ENCODE data around the gene COL20A1. TPM values are rescaled to one million over a fixed set of nuclear protein-coding genes. Genes with fewer than 3 reads are reported as not detected.

The COL20A1 gene
- total RNA-seq, 2 donors from 2014 or later: 0.50 to 0.58 TPM

- Mint-ChIP-seq H3K27me3 (ENCODE audit: low read depth) (peaks cover 58% of the 10 kb centered on the region), H3K4me1 (ENCODE audit: low read depth) (peaks cover 6% of the 10 kb centered on the region), H3K36me3 (ENCODE audit: insufficient read depth in 2 of 2) (no peaks in the 10 kb centered on the region), H3K27ac (no peak overlapping the region), H3K9me3 (no peaks in the 10 kb centered on the region), H3K4me3 (peak overlapping the region; percentile 38 to 54)
- no peak for DNase-seq
- no peak for ATAC-seq (replicated peaks in 1 of 2)
Observed at GRCh38 chr20:63254606-63255384, 38.2 kb upstream of the COL20A1 start.

- Mint-ChIP-seq H3K9me3 (no peaks in the 10 kb centered on the region), H3K27me3 (ENCODE audit: low read depth) (peaks cover 50% of the 10 kb centered on the region), H3K4me1 (ENCODE audit: low read depth) (peaks cover 6% of the 10 kb centered on the region), H3K27ac (no peak overlapping the region), H3K36me3 (ENCODE audit: insufficient read depth in 2 of 2) (no peaks in the 10 kb centered on the region), H3K4me3 (no peak overlapping the region)
- DNase-seq: no peak
- ATAC-seq (replicated peaks in 1 of 2): no peak
Observed at GRCh38 chr20:63255931-63256704, 36.9 kb upstream of the COL20A1 start.

- no peak overlapping the region for H3K27ac Mint-ChIP-seq
- ATAC-seq (replicated peaks in 1 of 2): no peak
- no peaks in the 10 kb centered on the region for H3K36me3 Mint-ChIP-seq (ENCODE audit: insufficient read depth in 2 of 2)
- H3K4me3 Mint-ChIP-seq: no peak overlapping the region
- H3K9me3 Mint-ChIP-seq: no peaks in the 10 kb centered on the region
- H3K27me3 Mint-ChIP-seq (ENCODE audit: low read depth): peaks cover 46% of the 10 kb centered on the region
- no peak for DNase-seq
- peaks cover 6% of the 10 kb centered on the region for H3K4me1 Mint-ChIP-seq (ENCODE audit: low read depth)
Observed at GRCh38 chr20:63256954-63257353, 36.0 kb upstream of the COL20A1 start.

- Mint-ChIP-seq H3K27ac (no peak overlapping the region), H3K4me1 (ENCODE audit: low read depth) (peaks cover 6% of the 10 kb centered on the region), H3K36me3 (ENCODE audit: insufficient read depth in 2 of 2) (no peaks in the 10 kb centered on the region), H3K4me3 (no peak overlapping the region), H3K9me3 (no peaks in the 10 kb centered on the region), H3K27me3 (ENCODE audit: low read depth) (peaks cover 48% of the 10 kb centered on the region)
- no peak for DNase-seq
- no peak for ATAC-seq (replicated peaks in 1 of 2)
Observed at GRCh38 chr20:63257629-63258028, 35.4 kb upstream of the COL20A1 start.

DNA sequence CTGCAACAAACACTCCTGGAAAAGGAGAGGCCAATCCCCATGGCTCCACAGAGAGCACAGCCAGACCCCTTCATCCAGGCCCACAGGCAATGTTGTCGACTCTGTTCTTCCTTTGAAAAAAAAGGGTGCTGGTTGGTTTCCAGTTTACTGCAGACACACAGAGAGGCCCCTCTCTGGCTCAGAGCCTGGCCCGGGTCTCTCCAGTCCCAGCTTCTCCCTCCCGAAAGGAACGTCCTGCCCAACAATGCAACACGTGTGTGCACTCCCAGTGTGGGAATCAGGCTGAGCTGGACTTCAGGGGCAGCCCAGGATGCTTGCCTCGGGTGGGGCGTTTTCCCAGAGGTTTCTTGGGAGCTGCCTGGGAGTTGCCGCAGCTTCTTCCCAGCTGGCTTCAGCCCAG is 34.2 kb upstream of the COL20A1 start:
- Mint-ChIP-seq H3K4me1 (ENCODE audit: low read depth) (no peaks in the 10 kb centered on the region), H3K4me3 (no peak overlapping the region), H3K36me3 (ENCODE audit: insufficient read depth in 2 of 2) (no peaks in the 10 kb centered on the region), H3K27ac (no peak overlapping the region), H3K27me3 (ENCODE audit: low read depth) (peaks cover 48% of the 10 kb centered on the region), H3K9me3 (no peaks in the 10 kb centered on the region)
- no peak for DNase-seq
- no peak for ATAC-seq (replicated peaks in 1 of 2)

- peaks cover 5% of the 10 kb centered on the region for H3K4me1 Mint-ChIP-seq (ENCODE audit: low read depth)
- DNase-seq: no peak
- no peak overlapping the region for H3K4me3 Mint-ChIP-seq
- H3K27ac Mint-ChIP-seq: no peak overlapping the region
- H3K27me3 Mint-ChIP-seq (ENCODE audit: low read depth): peaks cover 50% of the 10 kb centered on the region
- no peaks in the 10 kb centered on the region for H3K36me3 Mint-ChIP-seq (ENCODE audit: insufficient read depth in 2 of 2)
- no peaks in the 10 kb centered on the region for H3K9me3 Mint-ChIP-seq
- no peak for ATAC-seq (replicated peaks in 1 of 2)
Observed at GRCh38 chr20:63259734-63260460, 33.1 kb upstream of the COL20A1 start.

- H3K9me3 Mint-ChIP-seq: no peaks in the 10 kb centered on the region
- ATAC-seq (replicated peaks in 1 of 2) (no peak), DNase-seq (no peak)
- peaks cover 43% of the 10 kb centered on the region for H3K27me3 Mint-ChIP-seq (ENCODE audit: low read depth)
- no peaks in the 10 kb centered on the region for H3K36me3 Mint-ChIP-seq (ENCODE audit: insufficient read depth in 2 of 2)
- H3K27ac Mint-ChIP-seq: no peak overlapping the region
- peaks cover 5% of the 10 kb centered on the region for H3K4me1 Mint-ChIP-seq (ENCODE audit: low read depth)
- H3K4me3 Mint-ChIP-seq: no peak overlapping the region
Observed at GRCh38 chr20:63260521-63260920, 32.5 kb upstream of the COL20A1 start.

DNA sequence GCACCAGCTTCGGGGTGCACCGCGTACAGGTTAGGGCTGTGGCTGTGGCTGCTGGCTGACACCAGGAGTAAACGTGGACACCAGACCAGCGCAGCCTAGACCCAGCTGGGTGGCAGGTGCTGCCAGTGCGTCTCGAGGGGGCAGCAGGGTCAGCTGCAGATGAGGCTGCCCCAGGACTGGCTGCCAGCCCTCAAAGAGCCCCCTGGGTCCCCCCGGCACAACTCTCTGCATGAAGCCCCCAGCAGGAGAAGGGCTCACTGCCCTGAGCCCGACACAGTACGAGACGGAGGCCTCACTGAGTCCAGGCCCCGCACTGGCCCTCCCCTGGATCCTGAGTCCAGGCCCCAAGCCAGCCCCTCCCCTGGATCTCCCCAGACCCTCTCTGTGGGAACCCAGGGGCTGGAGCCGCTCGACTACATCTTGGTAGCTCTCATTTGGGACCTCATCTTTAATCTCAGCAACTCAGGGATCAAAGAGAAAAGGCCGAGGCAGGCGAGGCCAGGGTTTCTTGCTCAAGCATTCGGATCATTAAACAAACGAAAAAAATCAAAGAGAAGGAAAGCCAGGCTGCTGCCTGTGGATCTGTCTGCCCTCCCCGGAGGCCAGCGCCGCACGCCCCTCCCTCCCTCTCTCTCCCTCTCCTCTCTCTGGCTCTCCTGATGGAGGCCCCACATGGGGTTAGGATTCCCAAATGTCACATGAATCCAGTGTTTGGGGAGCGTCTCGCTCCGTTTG is 31.8 kb upstream of the COL20A1 start:
- Mint-ChIP-seq H3K36me3 (ENCODE audit: insufficient read depth in 2 of 2) (no peaks in the 10 kb centered on the region), H3K27ac (no peak overlapping the region), H3K4me1 (ENCODE audit: low read depth) (peaks cover 5% of the 10 kb centered on the region), H3K4me3 (no peak overlapping the region), H3K9me3 (no peaks in the 10 kb centered on the region), H3K27me3 (ENCODE audit: low read depth) (peaks cover 36% of the 10 kb centered on the region)
- ATAC-seq (replicated peaks in 1 of 2) (no peak), DNase-seq (no peak)

- no peak for ATAC-seq (replicated peaks in 1 of 2)
- peaks cover 29% of the 10 kb centered on the region for H3K27me3 Mint-ChIP-seq (ENCODE audit: low read depth)
- no peak for DNase-seq
- peaks cover 5% of the 10 kb centered on the region for H3K4me1 Mint-ChIP-seq (ENCODE audit: low read depth)
- no peak overlapping the region for H3K27ac Mint-ChIP-seq
- H3K36me3 Mint-ChIP-seq (ENCODE audit: insufficient read depth in 2 of 2): no peaks in the 10 kb centered on the region
- H3K9me3 Mint-ChIP-seq: no peaks in the 10 kb centered on the region
- peak overlapping the region in 1 of 2 donors; percentile 50 for H3K4me3 Mint-ChIP-seq
Observed at GRCh38 chr20:63261795-63262528, 31.0 kb upstream of the COL20A1 start.

GRCh38 chr20:63262836-63263235 is 30.1 kb upstream of the COL20A1 start:
- peaks cover 20% of the 10 kb centered on the region for H3K27me3 Mint-ChIP-seq (ENCODE audit: low read depth)
- H3K4me1 Mint-ChIP-seq (ENCODE audit: low read depth): peaks cover 5% of the 10 kb centered on the region

GRCh38 chr20:63264000-63264399 is 29.0 kb upstream of the COL20A1 start:
- Mint-ChIP-seq H3K27me3 (ENCODE audit: low read depth) (peaks cover 19% of the 10 kb centered on the region), H3K4me3 (no peak overlapping the region), H3K36me3 (ENCODE audit: insufficient read depth in 2 of 2) (no peaks in the 10 kb centered on the region), H3K4me1 (ENCODE audit: low read depth) (peaks cover 5% of the 10 kb centered on the region), H3K9me3 (no peaks in the 10 kb centered on the region), H3K27ac (no peak overlapping the region)
- no peak for DNase-seq
- no peak for ATAC-seq (replicated peaks in 1 of 2)

More at GRCh38 chr20:63262836-63263235, 30.1 kb upstream of the COL20A1 start:
- Mint-ChIP-seq H3K27ac (no peak overlapping the region), H3K4me3 (no peak overlapping the region), H3K36me3 (ENCODE audit: insufficient read depth in 2 of 2) (no peaks in the 10 kb centered on the region), H3K9me3 (no peaks in the 10 kb centered on the region)
- DNase-seq: no peak
- no peak for ATAC-seq (replicated peaks in 1 of 2)

GRCh38 chr20:63264519-63264918 is 28.5 kb upstream of the COL20A1 start:
- Mint-ChIP-seq H3K27ac (no peak overlapping the region), H3K4me1 (ENCODE audit: low read depth) (peaks cover 5% of the 10 kb centered on the region), H3K4me3 (no peak overlapping the region), H3K9me3 (no peaks in the 10 kb centered on the region), H3K27me3 (ENCODE audit: low read depth) (peaks cover 19% of the 10 kb centered on the region), H3K36me3 (ENCODE audit: insufficient read depth in 2 of 2) (no peaks in the 10 kb centered on the region)
- no peak for DNase-seq
- ATAC-seq (replicated peaks in 1 of 2): peak; percentile 32 to 40
